GM15510 (cell line): ENCODE results near the gene PCSK6.

Experiments used
- POLR2A ChIP-seq: IDR thresholded peaks from 3 replicates; pipeline ENCODE4 v1.6.1; 2011; ENCODE audit warnings: borderline replicate concordance; ENCODE audit not compliant: insufficient read length; ENCODE audit errors: extremely low read depth

The PCSK6 gene

DNA sequence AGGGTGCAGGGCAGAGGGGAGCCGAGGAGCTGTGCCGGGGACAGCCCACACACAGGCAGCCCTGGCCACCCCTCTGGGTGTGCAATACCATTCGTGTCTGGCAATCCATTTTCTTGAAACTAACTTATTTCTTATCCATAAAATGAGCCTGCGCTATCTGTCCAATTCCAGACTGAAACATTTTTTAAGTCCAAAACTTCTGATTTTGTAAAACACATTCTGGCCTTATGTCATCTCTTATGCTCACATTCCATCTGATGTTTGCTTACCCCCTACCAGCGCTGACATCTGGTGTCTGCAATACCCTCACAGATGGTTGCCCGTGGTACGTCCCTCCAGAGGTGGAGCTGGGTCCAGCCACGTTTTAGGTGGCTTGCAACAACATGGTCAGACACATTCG, 31.8 kb downstream of the PCSK6 start:
- TF ChIP-seq POLR2A = no peak

DNA sequence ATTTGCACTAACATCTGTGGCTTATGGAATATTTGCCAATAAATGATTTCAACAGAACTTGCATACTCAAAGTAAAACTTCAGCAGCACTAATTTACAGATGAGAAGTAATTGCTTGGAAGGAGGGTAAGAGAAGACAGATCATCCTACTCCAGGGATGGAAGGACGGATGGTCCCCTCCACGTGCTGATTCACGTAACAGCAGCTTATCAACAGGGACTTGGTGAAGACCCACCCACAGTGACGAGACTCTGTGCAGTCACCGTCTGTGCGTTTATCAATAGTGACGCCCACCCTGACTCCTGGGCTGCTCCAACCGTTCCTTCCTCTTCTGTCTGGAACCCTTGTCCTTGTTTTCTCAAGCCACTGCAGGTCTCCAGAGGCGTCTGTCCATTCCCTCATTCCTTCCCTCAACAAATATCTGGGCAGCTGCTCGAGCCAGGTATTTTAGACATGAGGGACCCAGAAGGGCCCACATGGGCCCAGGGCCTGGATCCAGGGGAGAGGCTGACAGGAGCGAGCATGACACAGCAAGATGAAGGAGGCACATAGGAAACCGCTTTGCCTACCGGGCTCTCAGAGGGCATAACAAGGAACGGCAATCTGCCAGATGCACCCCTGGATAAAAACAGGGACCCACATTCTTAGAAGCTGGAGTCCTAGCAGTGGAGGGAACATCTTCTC, 33.3 kb downstream of the PCSK6 start:
- no peak for TF ChIP-seq POLR2A

DNA sequence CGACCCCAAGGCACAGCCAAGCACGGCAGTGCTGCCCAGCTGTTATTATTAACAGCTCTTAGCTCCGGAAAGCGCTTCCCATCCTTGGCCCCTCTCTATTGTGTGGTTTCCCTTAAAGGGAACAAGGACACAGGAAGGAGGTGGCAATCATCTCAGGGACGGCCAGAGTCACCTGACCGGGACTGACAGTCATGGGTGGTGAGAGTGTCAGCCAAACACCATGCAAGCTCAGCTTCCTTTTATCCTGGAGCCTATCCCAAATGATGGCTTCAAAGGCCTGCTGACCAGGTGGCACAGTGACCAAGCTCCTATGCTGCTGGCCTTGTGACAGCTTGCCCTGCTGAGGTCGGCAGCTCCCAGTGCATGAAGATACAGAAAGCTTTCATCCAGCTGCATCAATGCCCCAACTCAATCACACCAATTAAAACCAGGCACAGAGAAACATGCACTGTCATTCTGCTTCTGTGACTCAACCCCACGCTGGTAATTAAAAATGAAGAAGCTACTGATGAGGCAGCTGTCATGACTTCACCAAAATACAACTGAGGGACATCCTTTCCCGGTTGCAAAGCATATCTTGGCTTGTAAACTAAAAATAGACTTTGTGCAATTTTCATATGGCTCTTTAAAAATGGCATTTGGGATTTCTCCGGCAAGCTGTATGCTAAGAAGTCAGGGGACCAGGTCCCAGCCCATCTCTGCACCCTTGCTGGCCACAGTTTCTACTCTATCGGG, 34.0 kb downstream of the PCSK6 start:
- no peak for TF ChIP-seq POLR2A

DNA sequence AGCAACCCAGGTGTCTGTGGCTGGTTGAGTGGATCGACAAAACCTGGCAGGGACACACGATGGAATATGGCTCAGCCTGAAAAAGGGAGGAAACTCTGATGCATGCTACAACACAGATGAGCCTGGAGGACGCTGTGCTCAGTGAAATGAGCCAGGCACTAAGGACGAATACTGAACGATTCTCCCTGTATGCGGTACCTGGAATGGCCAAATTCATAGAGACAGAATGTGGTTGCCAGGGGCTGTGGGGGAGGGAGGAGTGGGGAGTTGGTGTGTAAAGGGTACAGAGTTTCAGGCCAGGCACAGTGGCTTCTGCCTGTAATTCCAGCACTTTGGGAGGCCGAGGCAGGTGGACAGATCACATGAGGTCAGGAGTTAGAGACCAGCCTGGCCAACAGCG, 35.1 kb downstream of the PCSK6 start:
- no peak for TF ChIP-seq POLR2A

DNA sequence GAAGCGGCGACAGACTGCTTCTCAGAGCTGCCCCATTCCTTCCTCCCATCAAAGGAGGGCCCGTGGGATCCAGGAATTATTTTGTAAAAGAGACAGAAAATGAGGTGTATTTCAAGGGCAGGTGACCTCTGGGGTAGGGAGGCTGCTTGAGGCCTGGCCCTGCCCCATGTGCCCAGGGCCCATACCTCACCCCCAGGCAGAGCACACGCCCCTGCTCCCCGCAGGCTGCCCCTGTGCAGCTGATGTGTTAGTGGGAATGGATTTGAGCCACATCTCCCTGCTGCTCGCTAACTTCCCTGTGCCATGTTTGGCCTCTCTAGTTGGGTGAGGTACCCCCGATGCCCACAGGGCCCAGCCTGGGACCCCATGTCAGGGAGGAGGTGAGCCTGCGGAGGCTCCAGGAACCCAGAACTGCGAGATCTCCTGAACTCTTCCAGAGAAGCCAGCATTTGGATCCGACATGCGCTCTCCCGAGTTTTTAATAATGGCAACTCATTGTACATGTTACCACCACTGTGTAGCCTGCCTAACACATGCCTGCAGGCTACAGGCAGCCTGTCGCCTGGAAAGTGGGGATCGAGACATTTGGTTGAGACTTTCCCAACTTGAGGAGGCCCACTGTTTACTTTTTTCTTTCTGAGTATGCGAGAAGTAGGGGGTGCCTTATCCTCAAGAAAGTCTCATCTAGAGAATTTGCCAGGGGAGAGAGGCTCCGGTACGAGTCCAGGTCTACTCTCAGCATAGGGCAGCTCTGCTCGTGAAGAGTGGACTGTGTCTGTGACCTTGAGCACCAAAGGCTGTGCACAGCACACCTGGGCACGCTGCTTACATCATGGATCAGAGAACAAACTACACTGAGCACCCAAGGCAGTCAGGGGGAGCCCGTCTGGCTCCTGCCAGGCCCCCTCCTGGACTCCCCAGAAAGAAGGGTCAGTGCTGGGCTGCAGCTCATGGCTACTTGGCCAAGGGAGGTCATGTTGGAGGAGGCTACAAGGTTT, 36.1 kb downstream of the PCSK6 start:
- TF ChIP-seq POLR2A = no peak

DNA sequence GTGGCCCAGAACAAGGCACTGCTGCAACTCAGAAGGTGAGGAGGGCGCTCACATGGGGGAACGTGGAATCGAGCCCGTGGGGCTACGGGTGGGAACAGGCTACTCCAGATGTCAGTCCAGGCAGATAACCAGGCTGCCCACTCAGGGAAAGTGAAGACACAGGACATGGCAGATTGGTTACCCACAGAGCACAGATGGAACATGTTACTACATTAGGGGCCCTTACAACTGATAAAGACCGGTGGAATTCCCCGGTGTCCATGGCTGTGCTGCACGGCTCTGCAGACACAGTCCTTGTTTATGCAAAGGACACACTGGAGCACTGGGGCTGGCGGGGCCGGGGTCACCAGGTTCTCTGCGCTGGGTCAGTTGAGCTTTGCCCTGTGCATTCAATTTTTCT, 36.9 kb downstream of the PCSK6 start:
- no peak for TF ChIP-seq POLR2A

DNA sequence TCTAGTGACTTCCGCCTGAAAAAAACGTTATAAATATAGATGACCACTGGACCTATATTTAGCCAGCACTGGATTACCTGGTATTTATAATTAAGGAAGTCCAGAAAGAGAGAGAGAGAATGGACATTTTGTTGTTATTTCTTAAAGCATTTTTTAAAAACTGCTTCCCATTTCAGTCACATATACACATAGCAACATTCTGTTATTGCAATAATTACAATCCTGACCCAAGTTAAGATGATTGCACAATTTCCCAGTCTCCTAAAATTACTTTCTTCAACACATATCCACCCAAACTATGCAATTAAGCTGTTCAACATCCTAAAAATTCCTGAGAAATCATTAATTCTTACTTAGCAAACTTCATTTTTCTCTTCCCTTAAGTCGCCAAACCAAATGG, 37.7 kb downstream of the PCSK6 start:
- no peak for TF ChIP-seq POLR2A

DNA sequence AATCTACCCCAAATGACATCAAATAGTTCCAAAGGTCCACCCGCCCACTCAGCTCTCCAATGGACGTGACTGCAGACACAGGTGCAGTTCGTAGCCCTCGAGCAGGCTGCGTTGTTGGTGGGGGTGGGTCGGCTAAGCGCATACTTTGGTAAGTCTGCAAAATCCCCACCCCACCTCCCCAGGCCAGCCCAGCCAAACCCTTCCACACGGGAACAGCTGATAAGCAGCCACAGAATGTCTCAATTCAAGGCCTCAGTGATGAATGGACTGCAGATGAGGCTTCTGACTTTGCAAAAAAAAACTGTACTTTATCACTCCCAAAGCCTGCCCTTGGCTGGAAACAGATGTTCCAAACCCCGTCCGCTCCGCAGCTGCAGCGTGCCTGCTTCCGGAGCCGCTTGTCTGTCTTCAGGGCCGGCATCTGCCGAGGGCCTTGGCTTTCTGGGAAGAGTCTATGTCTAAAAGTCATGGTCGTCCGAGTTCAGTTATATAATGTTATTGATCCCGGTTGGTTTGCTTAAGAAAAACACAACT, 38.2 kb downstream of the PCSK6 start:
- no peak for TF ChIP-seq POLR2A

DNA sequence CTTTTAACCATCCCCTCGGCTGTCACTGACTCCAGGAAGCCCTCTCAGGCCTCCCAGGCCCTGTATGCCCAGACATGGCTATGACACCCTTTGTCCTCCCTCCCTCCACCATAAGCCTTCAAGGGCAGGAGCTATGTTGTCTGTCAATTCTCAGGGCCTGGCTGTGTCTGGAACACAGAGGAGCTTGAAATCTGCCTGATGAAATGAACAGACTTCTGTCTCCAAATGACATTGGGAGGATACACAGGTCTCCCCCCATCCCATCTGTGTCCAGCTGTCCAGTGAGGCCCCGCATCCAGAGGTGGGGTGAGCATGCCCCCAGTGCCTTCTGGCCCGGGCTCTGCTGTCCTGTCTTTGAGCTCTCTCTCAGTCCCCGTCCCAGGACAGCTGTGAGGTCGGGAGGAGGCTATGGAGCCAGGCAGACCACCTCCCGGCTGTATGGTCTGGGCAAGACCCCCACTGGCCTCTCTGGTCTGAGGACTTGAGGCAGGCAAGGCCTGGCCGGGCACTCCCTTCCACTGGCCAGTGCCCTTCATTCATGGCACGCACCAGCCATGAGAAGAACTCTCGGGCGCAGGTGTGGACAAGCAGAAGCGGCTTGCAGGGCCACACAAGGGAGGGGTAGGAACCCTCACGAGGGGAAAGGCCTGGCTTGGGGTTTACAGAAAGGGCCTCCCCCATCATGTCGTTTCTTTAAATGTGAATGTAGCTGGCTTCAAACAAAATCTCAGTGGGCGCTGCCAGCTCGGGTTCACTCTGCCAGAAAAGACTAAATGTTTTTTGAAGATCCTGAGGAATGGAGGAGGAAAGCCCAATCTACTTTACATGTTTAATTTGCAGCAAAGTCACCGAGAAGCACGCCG, 38.9 kb downstream of the PCSK6 start:
- TF ChIP-seq POLR2A = no peak

DNA sequence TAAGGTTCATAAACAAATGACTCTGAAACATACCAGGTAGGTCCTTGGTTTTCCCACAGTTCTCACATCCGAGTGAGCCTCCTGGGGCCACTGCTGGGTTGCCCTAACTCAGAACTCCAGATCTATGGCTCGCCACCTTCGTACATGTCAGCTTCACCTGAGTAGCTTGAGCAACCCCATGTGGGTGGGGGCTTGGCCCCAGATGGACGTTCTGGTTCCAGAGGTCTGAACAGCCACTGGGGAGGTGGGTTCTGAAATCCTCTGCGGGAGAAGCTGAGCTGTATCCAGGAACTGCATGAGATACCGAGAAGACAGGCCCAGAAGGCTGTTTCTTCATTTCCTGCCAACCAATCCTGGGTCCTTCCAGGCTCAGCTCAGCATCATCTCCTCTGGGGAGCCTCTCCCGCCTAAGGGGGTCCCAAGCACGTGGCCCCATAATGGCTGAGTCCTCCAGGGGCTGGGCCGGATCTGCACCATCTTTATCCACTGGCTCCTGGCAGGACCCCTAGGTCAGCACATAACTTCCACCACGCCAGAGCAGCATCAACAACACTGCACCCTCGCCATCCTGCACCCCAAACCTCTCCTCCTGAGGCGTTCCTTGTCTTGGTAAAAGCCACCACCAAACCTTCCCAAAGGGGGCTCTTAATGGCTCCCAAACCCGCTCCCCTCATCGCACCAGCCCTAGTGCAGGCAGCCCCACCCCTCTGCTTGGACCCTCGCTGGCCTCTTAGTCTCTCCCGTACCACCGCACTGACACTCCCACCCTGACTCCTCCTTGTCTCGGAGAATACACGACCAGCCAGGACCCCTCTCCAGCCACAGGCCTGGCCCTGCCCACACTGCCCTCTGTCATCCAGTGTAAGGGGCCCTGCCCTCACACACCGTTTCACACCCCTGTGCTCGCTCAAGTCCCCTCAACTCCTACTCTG, 39.8 kb downstream of the PCSK6 start:
- TF ChIP-seq POLR2A = no peak

DNA sequence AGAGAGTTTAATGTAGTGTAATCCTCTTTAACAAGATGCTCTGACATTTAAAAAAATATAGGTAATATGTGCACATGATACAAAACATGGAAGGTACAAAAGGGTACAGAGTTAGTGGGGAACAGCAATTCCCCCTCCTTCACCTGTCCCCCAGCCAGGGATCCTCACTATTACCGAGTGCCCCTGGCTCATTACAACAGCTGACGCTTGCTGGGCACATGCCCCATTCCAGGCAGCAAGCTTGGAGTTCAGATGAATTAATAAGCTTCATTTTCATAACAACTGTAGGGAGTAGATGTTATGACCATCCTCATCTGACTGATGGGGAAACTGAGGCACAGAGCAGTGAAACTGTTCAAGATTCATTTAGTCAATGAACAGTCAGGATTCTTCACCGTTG, 41.2 kb downstream of the PCSK6 start:
- TF ChIP-seq POLR2A = no peak

DNA sequence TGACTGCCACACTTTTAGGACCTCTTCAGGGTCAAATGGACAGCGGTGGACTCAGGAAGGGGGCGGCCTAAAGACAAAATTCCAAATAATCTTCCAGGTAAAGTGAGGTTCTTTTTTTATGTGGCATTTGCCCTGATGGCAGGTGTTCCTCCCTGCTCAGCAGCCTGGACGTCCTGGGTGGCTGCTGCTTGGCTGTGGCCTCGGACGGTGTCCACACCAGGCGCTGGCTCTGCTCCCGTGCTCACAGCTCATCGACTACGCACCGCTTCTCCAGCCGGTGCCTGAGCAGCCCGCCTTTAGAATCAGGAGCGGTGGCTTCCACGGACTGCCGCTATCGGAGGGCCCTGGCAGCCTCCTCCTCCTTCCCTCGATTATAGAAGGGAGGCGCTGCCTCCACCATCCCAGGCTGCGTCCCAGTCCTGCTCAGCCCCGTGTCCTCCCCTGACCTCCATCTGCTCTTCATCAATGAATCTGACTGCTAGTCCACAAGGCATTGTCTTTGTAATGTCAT, 41.9 kb downstream of the PCSK6 start:
- TF ChIP-seq POLR2A = no peak

DNA sequence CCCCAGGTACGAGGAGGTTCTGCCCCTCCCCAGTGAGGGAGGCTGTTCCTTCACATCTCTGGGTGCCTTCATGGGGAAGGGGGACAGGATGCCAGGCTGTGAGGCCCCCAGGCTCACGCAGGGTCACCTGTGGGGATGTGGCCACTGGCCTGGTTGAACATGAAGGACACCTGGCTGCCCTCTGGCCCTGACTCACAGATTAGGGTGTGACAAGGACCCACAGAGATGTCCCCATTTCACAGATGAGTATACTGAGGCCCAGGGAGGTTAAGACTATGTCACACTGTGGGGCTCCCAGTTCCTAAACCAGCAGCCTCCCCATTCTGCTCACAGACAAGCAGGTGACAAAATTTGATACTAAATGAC, 42.4 kb downstream of the PCSK6 start:
- TF ChIP-seq POLR2A = no peak
